Endothelial cell of umbilical vein (primary cell): ENCODE measurements around the gene ABCC5. TPM values are rescaled to one million over a fixed set of nuclear protein-coding genes. Genes with fewer than 3 reads are reported as not detected.

Source experiments
- BruUV-seq: library from RNA; stranded (reverse); fragments of 400-500 nt; replicated peaks from 2 replicates; lab custom pipeline; 2021; lab: Mats Ljungman, UMichigan
- CTCF ChIA-PET: fragments of 300-600, 350-600 bp; sonication (Branson Sonifier 250); formaldehyde crosslinking; loops from one replicate; lab custom pipeline; 2021; ENCODE audit warnings: antibody characterized with exemption, inconsistent platforms; lab: Charles Lee
- POLR2A ChIA-PET: fragments of 300-600, 350-600 bp; sonication (Branson Sonifier 250); formaldehyde crosslinking; loops from one replicate; lab custom pipeline; 2021; ENCODE audit warnings: antibody characterized with exemption, inconsistent platforms; lab: Charles Lee
- DNase-seq: peaks from one replicate; pipeline ENCODE4 v3.0.0-alpha.2; 2011; ENCODE audit warnings: low read depth, low spot score
- FAIRE-seq: peaks from 2 replicates; lab custom pipeline; 2011; peaks lifted over from hg19 to GRCh38; lab: Jason Lieb, UNC
- H2AFZ ChIP-seq: 2 replicates; pipeline ENCODE4 v1.6.0; 2012; ENCODE audit warnings: low read depth, low read length, control low read depth, inconsistent platforms
- H3K27ac ChIP-seq: 2 replicates; pipeline ENCODE4 v1.5.1; 2011; ENCODE audit warnings: low read depth, mild to moderate bottlenecking, control low read depth, low read length, moderate library complexity; ENCODE audit not compliant: insufficient read depth
- H3K27me3 ChIP-seq, 2 experiments: 2 replicates each; pipeline versions ENCODE4 v1.6.0 to v1.6.1; 2011; ENCODE audit warnings: low read length in 2 of 2, mixed read lengths in 1 of 2; ENCODE audit not compliant: control insufficient read depth in 2 of 2, insufficient read depth in 2 of 2
- H3K36me3 ChIP-seq, 2 experiments: 2 replicates in 1 of 2; 3 replicates in 1 of 2; pipeline ENCODE4 v1.5.1; 2011; ENCODE audit warnings: low read length in 2 of 2, mild to moderate bottlenecking in 1 of 2, moderate library complexity in 1 of 2; ENCODE audit not compliant: control insufficient read depth in 2 of 2, insufficient read depth in 2 of 2; ENCODE audit errors: extremely low read depth in 1 of 2
- H3K4me1 ChIP-seq: 3 replicates; pipeline ENCODE4 v1.5.1; 2011; ENCODE audit warnings: mild to moderate bottlenecking, low read length; ENCODE audit not compliant: control insufficient read depth, insufficient read depth; ENCODE audit errors: extremely low read depth
- H3K4me2 ChIP-seq: 2 replicates; pipeline ENCODE4 v1.6.1; 2011; ENCODE audit warnings: low read length, control low read depth, mixed read lengths; ENCODE audit not compliant: insufficient read depth
- H3K4me3 ChIP-seq, 3 experiments: fragments of 200-600 bp in 1 of 3; sonication (generic), shearing (Covaris generic) in 1 of 3; replicated peaks in 1 of 3; 2 replicates each; pipeline ENCODE4 v1.5.1; 2011 to 2016; ENCODE audit warnings: control low read depth in 3 of 3, low read length in 3 of 3, mild to moderate bottlenecking in 2 of 3, inconsistent platforms in 1 of 3, low read depth in 1 of 3, moderate library complexity in 1 of 3; ENCODE audit not compliant: insufficient read depth in 1 of 3
- H3K79me2 ChIP-seq: 2 replicates; pipeline ENCODE4 v1.6.0; 2012; ENCODE audit warnings: low read length, inconsistent platforms; ENCODE audit not compliant: control insufficient read depth, insufficient read depth
- H3K9ac ChIP-seq: replicated peaks from 2 replicates; pipeline ENCODE3; 2011; ENCODE audit warnings: low read length, control low read depth; ENCODE audit not compliant: insufficient read depth; ENCODE audit errors: extremely low read depth
- H3K9me1 ChIP-seq: replicated peaks from 3 replicates; pipeline ENCODE4 v1.6.0; 2011; ENCODE audit warnings: mild to moderate bottlenecking, low read length; ENCODE audit not compliant: control insufficient read depth, insufficient read depth; ENCODE audit errors: extremely low read depth
- H3K9me3 ChIP-seq: replicated peaks from 2 replicates; pipeline ENCODE4 v1.5.1; 2012; ENCODE audit warnings: low read length, inconsistent platforms; ENCODE audit not compliant: control insufficient read depth, insufficient read depth
- H4K20me1 ChIP-seq: replicated peaks from 2 replicates; pipeline ENCODE3; 2011; ENCODE audit warnings: mild to moderate bottlenecking, low read length; ENCODE audit not compliant: control insufficient read depth, insufficient read depth; ENCODE audit errors: extremely low read depth
- EZH2 ChIP-seq: IDR thresholded peaks from 2 replicates; pipeline ENCODE4 v1.6.1; 2012; ENCODE audit warnings: borderline replicate concordance, low read depth, mild to moderate bottlenecking, moderate library complexity, low read length, inconsistent platforms; ENCODE audit not compliant: severe bottlenecking
- FOS ChIP-seq: IDR thresholded peaks from 2 replicates; pipeline ENCODE4 v1.6.1; 2011; ENCODE audit warnings: mild to moderate bottlenecking, low read length, moderate library complexity, borderline replicate concordance; ENCODE audit not compliant: insufficient read depth
- GATA2 ChIP-seq: IDR thresholded peaks from 2 replicates; pipeline ENCODE4 v1.7.0; 2011; ENCODE audit warnings: low read depth, mild to moderate bottlenecking, moderate library complexity, mixed read lengths, low read length; ENCODE audit not compliant: insufficient read length, insufficient read depth
- JUN ChIP-seq: IDR thresholded peaks from 2 replicates; pipeline ENCODE4 v1.6.1; 2011; ENCODE audit warnings: borderline replicate concordance, low read depth; ENCODE audit not compliant: insufficient read length, insufficient read depth
- MYC ChIP-seq: IDR thresholded peaks from one replicate; pipeline ENCODE4 v1.6.1; 2011; ENCODE audit warnings: mild to moderate bottlenecking, low read depth, low read length
- POLR2A ChIP-seq: IDR thresholded peaks from 2 replicates; pipeline ENCODE4 v1.6.1; 2012; ENCODE audit warnings: low read depth, mild to moderate bottlenecking, control low read depth, low read length
- POLR2AphosphoS5 ChIP-seq: IDR thresholded peaks from 2 replicates; pipeline ENCODE4 v1.6.1; 2012; ENCODE audit warnings: low read depth, mild to moderate bottlenecking, control low read depth, low read length, moderate library complexity; ENCODE audit not compliant: insufficient read depth
- dilution Hi-C: fragments of 300-500 bp; cut with MboI; formaldehyde crosslinking; loops from one replicate; pipeline ENCODE4 v1.15.0; 2019; ENCODE audit warnings: low sequenced_read_pairs; ENCODE audit not compliant: extremely low pct_ligation_motif_present
- intact Hi-C: fragments of 100-400 bp; cut with micrococcal nuclease; formaldehyde crosslinking; loops from one replicate; pipeline ENCODE4 v1.10.0; 2022
- polyA plus RNA-seq, 4 experiments: library from polyadenylated mRNA; depleted of rRNA in 3 of 4; stranded (reverse) in 3 of 4; unstranded in 1 of 4; fragments of >200 nt; gene quantifications; 2 replicates each; pipeline versions ENCODE4 v1.2.1 to v1.2.3, GENCODE V29; 2011 to 2012; ENCODE audit warnings: missing spikeins in 1 of 4
- total RNA-seq: library from RNA; stranded (reverse); gene quantifications from 2 replicates; pipeline ENCODE4 v1.2.3, GENCODE V29; 2021
- TF ChIP-seq, protein P1 (sequence below): IDR thresholded peaks from 2 replicates; pipeline ENCODE4 v1.6.1; 2011; ENCODE audit not compliant: insufficient read depth, insufficient read length
- TF ChIP-seq, protein P2 (sequence below), 2 donors: IDR thresholded peaks; 1 replicate in 1 of 2; 2 replicates in 1 of 2; pipeline ENCODE4 v1.5.1; 2011; ENCODE audit warnings: low read length in 2 of 2, mild to moderate bottlenecking in 2 of 2, moderate library complexity in 2 of 2, control low read depth in 1 of 2, inconsistent platforms in 1 of 2, low read depth in 1 of 2; ENCODE audit not compliant: insufficient read depth in 1 of 2; ENCODE audit errors: extremely low read depth in 1 of 2

Gene ABCC5
- total and polyA plus RNA-seq, 2 donors (not counting 3 experiments of a cell fraction or from before 2014, with no cell fraction given), result 22.5 to 24.6 TPM

DNA sequence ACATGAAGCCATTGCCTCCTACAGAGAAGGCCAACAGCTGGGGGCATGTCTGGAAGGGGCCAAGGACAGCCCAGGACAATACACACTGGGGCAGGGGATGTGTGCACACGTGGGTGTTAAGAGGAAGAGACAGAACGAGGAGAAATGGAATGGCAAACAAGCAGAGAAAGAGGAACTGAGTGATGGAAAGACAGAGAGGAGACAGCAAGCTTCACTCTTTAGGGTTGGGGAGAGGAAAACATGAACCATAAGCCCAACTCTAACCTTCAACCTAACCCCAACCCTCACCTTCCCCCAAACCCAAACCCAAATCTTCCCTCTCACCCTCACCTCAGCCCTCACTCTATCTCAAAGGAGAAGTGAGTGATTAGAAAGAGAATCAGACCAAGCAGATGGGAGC, 121.1 kb downstream of the ABCC5 start:
- Histone ChIP-seq H3K9me3 (no peaks in the 10 kb centered on the region), H3K4me3 (no peak overlapping the region), H2AFZ (no peak overlapping the region), H3K9ac (no peak overlapping the region), H3K27me3 (peaks cover 6 to 13% of the 10 kb centered on the region in 2 experiments), H3K4me2 (no peak overlapping the region), H3K79me2 (no peaks in the 10 kb centered on the region), H3K9me1 (no peaks in the 10 kb centered on the region), H3K4me1 (no peaks in the 10 kb centered on the region), H3K36me3 (no peaks in the 10 kb centered on the region), H3K27ac (no peak overlapping the region), H4K20me1 (no peaks in the 10 kb centered on the region)
- DNase-seq (no peak), FAIRE-seq (no peak)
- TF ChIP-seq, protein P1, sequence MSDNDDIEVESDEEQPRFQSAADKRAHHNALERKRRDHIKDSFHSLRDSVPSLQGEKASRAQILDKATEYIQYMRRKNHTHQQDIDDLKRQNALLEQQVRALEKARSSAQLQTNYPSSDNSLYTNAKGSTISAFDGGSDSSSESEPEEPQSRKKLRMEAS, result no peak
- no peak for TF ChIP-seq FOS
- TF ChIP-seq EZH2, result no peak
- no peak for TF ChIP-seq POLR2AphosphoS5
- no peak for TF ChIP-seq POLR2A
- TF ChIP-seq MYC, result no peak
- no peak for TF ChIP-seq GATA2
- TF ChIP-seq, protein P2, sequence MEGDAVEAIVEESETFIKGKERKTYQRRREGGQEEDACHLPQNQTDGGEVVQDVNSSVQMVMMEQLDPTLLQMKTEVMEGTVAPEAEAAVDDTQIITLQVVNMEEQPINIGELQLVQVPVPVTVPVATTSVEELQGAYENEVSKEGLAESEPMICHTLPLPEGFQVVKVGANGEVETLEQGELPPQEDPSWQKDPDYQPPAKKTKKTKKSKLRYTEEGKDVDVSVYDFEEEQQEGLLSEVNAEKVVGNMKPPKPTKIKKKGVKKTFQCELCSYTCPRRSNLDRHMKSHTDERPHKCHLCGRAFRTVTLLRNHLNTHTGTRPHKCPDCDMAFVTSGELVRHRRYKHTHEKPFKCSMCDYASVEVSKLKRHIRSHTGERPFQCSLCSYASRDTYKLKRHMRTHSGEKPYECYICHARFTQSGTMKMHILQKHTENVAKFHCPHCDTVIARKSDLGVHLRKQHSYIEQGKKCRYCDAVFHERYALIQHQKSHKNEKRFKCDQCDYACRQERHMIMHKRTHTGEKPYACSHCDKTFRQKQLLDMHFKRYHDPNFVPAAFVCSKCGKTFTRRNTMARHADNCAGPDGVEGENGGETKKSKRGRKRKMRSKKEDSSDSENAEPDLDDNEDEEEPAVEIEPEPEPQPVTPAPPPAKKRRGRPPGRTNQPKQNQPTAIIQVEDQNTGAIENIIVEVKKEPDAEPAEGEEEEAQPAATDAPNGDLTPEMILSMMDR (IDR thresholded peaks at IDR 0.05; ENCODE audit: extremely low read depth in 1 of 2, insufficient read depth in 1 of 2, low read depth in 1 of 2, low read length in 2 of 2), result no peak
- TF ChIP-seq JUN, result no peak
- POLR2A ChIA-PET, result interaction anchor here (1.1 kb wide), 1 partner anchor 12 kb away, joined by 3 read pairs; the partner anchor contains the start of gene PARL
- intact Hi-C loops (no loop called here), dilution Hi-C loops (no loop called here)
- CTCF ChIA-PET, result interaction anchor here (0.6 to 4.8 kb wide), 17 partner anchors 9 to 398 kb away, joined by 3 to 54 read pairs (median 10); partner anchors contain the start of genes ABCC5, ABCF3, EEF1AKMT4 and EIF2B5
- BruUV-seq, result no TSS peak
